GM18505 (cell line): ENCODE results near the gene FARSB.

Source experiments
- ATAC-seq: cut with Tn5 transposase; IDR thresholded peaks from one replicate; pipeline ENCODE4 v1.9.1; 2021; ENCODE audit not compliant: unreplicated experiment
- POLR2A ChIP-seq: IDR thresholded peaks from 4 replicates; pipeline ENCODE4 v1.6.1; 2011; ENCODE audit warnings: borderline replicate concordance; ENCODE audit not compliant: insufficient read depth, insufficient read length; ENCODE audit errors: extremely low read depth

Gene FARSB

GRCh38 chr2:222673883-222674282 lies 18.0 kb upstream of the FARSB start:
- ATAC-seq: no peak
- no peak for TF ChIP-seq POLR2A

- no peak for ATAC-seq
- TF ChIP-seq POLR2A: no peak
Observed at GRCh38 chr2:222673273-222673672, 17.4 kb upstream of the FARSB start.

GRCh38 chr2:222672068-222672401 lies 16.1 kb upstream of the FARSB start:
- TF ChIP-seq POLR2A: no peak
- no peak for ATAC-seq

- ATAC-seq: no peak
- no peak for TF ChIP-seq POLR2A
Observed at GRCh38 chr2:222671259-222672067, 15.6 kb upstream of the FARSB start, which contains the start of gene MOGAT1. Gene MOGAT1, plus strand, starts transcription at chr2:222671658. Its CDS starts 128 bp downstream, at chr2:222671786.

GRCh38 chr2:222670191-222671038 lies 14.5 kb upstream of the FARSB start:
- TF ChIP-seq POLR2A: no peak
- no peak for ATAC-seq

GRCh38 chr2:222669353-222669752 lies 13.5 kb upstream of the FARSB start:
- no peak for TF ChIP-seq POLR2A
- no peak for ATAC-seq

GRCh38 chr2:222668494-222669154 lies 12.7 kb upstream of the FARSB start:
- TF ChIP-seq POLR2A: no peak
- ATAC-seq: no peak

- no peak for TF ChIP-seq POLR2A
- ATAC-seq: no peak
Observed at GRCh38 chr2:222663479-222663878, 7.6 kb upstream of the FARSB start.

GRCh38 chr2:222656526-222657446 lies 894 bp upstream of the FARSB start:
- TF ChIP-seq POLR2A: no peak
- ATAC-seq: peak; percentile 16

GRCh38 chr2:222653280-222653679 lies 2.6 kb downstream of the FARSB start:
- no peak for TF ChIP-seq POLR2A
- no peak for ATAC-seq

- TF ChIP-seq POLR2A: no peak
- no peak for ATAC-seq
Observed at GRCh38 chr2:222652491-222653255, 3.2 kb downstream of the FARSB start.
